Gastrocnemius medialis (tissue), 4 donors: ENCODE data around the gene TMEM150A. TPM values are rescaled to one million over a fixed set of nuclear protein-coding genes. Genes with fewer than 3 reads are reported as not detected.

Source experiments
- ATAC-seq, 2 donors: fragments of 150-250 bp; one replicate each; pipeline ENCODE4 v1.9.1; 2016
- DNase-seq, 2 donors: peaks; one replicate each; pipeline ENCODE4 v3.0.0-alpha.2; 2019
- H3K27ac ChIP-seq, 4 donors: fragments of 200-600 bp; sonication (generic); 1 replicate in 1 of 4; 2 replicates in 3 of 4; pipeline ENCODE4 v1.5.1; 2016 to 2018; ENCODE audit warnings: mild to moderate bottlenecking in 2 of 4, moderate library complexity in 1 of 4
- H3K27me3 ChIP-seq, 3 donors: fragments of 200-600 bp; sonication (generic) in 2 of 3; 1 replicate in 1 of 3; 2 replicates in 2 of 3; pipeline versions ENCODE4 v1.5.1 to v1.6.0; 2016 to 2019; ENCODE audit warnings: mild to moderate bottlenecking in 1 of 3, moderate library complexity in 1 of 3
- H3K36me3 ChIP-seq, 2 donors: fragments of 200-600 bp; sonication (generic) in 1 of 2; one replicate each; pipeline ENCODE4 v1.5.1; 2017 to 2018
- H3K4me1 ChIP-seq, 2 donors: fragments of 200-600 bp; sonication (generic) in 1 of 2; one replicate each; pipeline ENCODE4 v1.5.1; 2016 to 2017; ENCODE audit warnings: mild to moderate bottlenecking in 2 of 2
- H3K4me3 ChIP-seq, 4 donors: fragments of 200-600 bp; sonication (generic) in 3 of 4; 1 replicate in 1 of 4; 2 replicates in 3 of 4; pipeline ENCODE4 v1.5.1; 2016 to 2019; ENCODE audit warnings: mild to moderate bottlenecking in 2 of 4
- H3K9me3 ChIP-seq, 3 donors: fragments of 200-600 bp; sonication (generic) in 2 of 3; 1 replicate in 1 of 3; 2 replicates in 2 of 3; pipeline ENCODE4 v1.5.1; 2016 to 2019
- POLR2A ChIP-seq, 2 donors: fragments of 450-650 bp; IDR thresholded peaks; one replicate each; pipeline ENCODE4 v1.6.1; 2017; ENCODE audit warnings: antibody characterized with exemption in 2 of 2, mild to moderate bottlenecking in 2 of 2, moderate library complexity in 2 of 2
- in situ Hi-C, 4 donors: fragments of 200-750 bp; cut with MboI; loops; one replicate each; pipeline versions ENCODE4 v1.15.0 to v1.8.0; 2017; ENCODE audit warnings: low sequenced_read_pairs in 4 of 4
- intact Hi-C: fragments of 100-400 bp; cut with DNase I; formaldehyde crosslinking; loops from one replicate; pipeline ENCODE4 v1.15.1; 2023; ENCODE audit warnings: low total_unique reads
- total RNA-seq, 4 donors: library from RNA; depleted of rRNA; stranded (reverse); fragments of >200 nt; gene quantifications; one replicate each; pipeline versions ENCODE4 v1.1.0 to v1.2.3, GENCODE V29; 2016
- TF ChIP-seq, protein P1 (sequence below), 5 experiments: fragments of 450-650 bp in 3 of 5; fragments of 200-600 bp in 2 of 5; sonication (generic) in 2 of 5; IDR thresholded peaks in 4 of 5; conservative IDR thresholded peaks in 1 of 5; 1 replicate in 4 of 5; 2 replicates in 1 of 5; pipeline ENCODE4 v1.5.1; 2016 to 2019; ENCODE audit warnings: antibody characterized with exemption in 5 of 5, mild to moderate bottlenecking in 3 of 5, moderate library complexity in 3 of 5

TMEM150A gene
- total RNA-seq, 4 donors from 2014 or later: 44.4 to 102 (median 80.7) TPM

DNA sequence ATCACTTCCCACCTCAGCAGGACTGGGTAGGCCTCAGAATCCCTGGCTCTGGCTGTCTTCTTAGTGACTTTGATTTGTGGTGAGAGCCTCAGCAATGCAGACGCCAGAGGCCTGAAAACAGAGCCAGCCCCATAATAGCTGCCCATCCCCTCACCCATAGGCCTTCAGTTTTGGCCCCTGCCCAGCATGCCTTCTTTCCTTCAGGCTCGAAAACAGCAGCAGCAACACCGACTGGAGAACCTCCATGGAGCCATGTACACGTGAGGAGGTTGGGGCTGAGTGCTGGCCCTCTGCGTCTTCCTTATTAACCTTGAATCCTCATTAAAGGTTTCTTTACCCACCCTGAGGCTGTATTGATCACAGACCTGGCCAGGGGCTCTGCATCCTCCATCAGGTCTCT is 5.3 kb downstream of the TMEM150A start:
- Histone ChIP-seq H3K4me1 (peaks cover 43 to 51% of the 10 kb centered on the region in 2 donors), H3K27me3 (no peaks in the 10 kb centered on the region), H3K36me3 (peaks cover 0 to 48% of the 10 kb centered on the region in 2 donors), H3K9me3 (no peaks in the 10 kb centered on the region), H3K27ac (peak overlapping the region in 3 of 4 donors; percentile 87 to 99 (median 94)), H3K4me3 (no peak overlapping the region)
- DNase-seq (no peak), ATAC-seq (no peak)
- intact Hi-C loops: no loop called here
- TF ChIP-seq, protein P1, sequence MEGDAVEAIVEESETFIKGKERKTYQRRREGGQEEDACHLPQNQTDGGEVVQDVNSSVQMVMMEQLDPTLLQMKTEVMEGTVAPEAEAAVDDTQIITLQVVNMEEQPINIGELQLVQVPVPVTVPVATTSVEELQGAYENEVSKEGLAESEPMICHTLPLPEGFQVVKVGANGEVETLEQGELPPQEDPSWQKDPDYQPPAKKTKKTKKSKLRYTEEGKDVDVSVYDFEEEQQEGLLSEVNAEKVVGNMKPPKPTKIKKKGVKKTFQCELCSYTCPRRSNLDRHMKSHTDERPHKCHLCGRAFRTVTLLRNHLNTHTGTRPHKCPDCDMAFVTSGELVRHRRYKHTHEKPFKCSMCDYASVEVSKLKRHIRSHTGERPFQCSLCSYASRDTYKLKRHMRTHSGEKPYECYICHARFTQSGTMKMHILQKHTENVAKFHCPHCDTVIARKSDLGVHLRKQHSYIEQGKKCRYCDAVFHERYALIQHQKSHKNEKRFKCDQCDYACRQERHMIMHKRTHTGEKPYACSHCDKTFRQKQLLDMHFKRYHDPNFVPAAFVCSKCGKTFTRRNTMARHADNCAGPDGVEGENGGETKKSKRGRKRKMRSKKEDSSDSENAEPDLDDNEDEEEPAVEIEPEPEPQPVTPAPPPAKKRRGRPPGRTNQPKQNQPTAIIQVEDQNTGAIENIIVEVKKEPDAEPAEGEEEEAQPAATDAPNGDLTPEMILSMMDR (IDR thresholded peaks at IDR 0.05 in 4 of 5, conservative IDR thresholded peaks at IDR 0.05 in 1 of 5): no peak
- no peak for TF ChIP-seq POLR2A (IDR thresholded peaks at IDR 0.05)
- in situ Hi-C loops: no loop called here

DNA sequence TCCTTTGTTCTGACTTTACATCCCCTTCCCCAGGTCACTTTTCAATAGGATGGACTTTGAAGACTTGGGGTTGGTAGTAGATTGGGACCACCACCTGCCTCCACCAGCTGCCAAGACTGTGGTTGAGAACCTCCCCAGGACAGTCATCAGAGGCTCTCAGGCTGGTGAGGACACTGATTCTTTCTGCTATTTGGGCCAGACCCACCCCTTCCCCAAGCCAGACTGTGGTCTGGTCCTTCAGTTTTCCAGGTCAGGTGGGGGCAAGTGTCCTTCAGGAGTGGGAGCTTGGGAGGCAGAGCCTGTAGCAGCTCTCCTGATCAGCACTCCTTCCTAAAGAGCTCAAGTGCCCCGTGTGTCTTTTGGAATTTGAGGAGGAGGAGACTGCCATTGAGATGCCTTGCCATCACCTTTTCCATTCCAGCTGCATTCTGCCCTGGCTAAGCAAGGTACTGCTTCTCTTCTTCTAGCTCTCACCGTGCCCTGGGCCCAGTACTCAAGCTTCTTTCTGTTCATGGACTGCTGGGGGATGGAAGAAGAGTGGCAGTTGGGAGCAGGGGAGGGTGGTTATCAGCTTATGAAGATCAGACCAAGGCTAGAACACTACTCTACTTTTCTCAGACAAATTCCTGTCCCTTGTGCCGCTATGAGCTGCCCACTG is 5.9 kb downstream of the TMEM150A start:
- no peaks in the 10 kb centered on the region for H3K9me3 ChIP-seq
- intact Hi-C loops (no loop called here), in situ Hi-C loops (no loop called here)
- peaks cover 0 to 48% of the 10 kb centered on the region in 2 donors for H3K36me3 ChIP-seq
- ATAC-seq (no peak), DNase-seq (no peak)
- no peak for TF ChIP-seq POLR2A (IDR thresholded peaks at IDR 0.05)
- TF ChIP-seq, protein P1 (IDR thresholded peaks at IDR 0.05 in 4 of 5, conservative IDR thresholded peaks at IDR 0.05 in 1 of 5): no peak
- peaks cover 48 to 55% of the 10 kb centered on the region in 2 donors for H3K4me1 ChIP-seq
- peak overlapping the region; percentile 55 to 98 (median 78) for H3K4me3 ChIP-seq
- H3K27ac ChIP-seq: peak overlapping the region; percentile 87 to 99 (median 94)
- H3K27me3 ChIP-seq: no peaks in the 10 kb centered on the region

- Histone ChIP-seq H3K4me1 (peaks cover 48 to 55% of the 10 kb centered on the region in 2 donors), H3K27me3 (no peaks in the 10 kb centered on the region), H3K36me3 (peaks cover 0 to 46% of the 10 kb centered on the region in 2 donors), H3K4me3 (peak overlapping the region; percentile 55 to 98 (median 78)), H3K9me3 (no peaks in the 10 kb centered on the region), H3K27ac (peak overlapping the region; percentile 87 to 99 (median 94))
- DNase-seq: no peak
- intact Hi-C loops: no loop called here
- ATAC-seq: peak in 1 of 2 donors; percentile 13
- no peak for TF ChIP-seq POLR2A (IDR thresholded peaks at IDR 0.05)
- TF ChIP-seq, protein P1 (IDR thresholded peaks at IDR 0.05 in 4 of 5, conservative IDR thresholded peaks at IDR 0.05 in 1 of 5): no peak
- in situ Hi-C loops: no loop called here
Observed at GRCh38 chr2:85596026-85596333, 6.5 kb downstream of the TMEM150A start.

DNA sequence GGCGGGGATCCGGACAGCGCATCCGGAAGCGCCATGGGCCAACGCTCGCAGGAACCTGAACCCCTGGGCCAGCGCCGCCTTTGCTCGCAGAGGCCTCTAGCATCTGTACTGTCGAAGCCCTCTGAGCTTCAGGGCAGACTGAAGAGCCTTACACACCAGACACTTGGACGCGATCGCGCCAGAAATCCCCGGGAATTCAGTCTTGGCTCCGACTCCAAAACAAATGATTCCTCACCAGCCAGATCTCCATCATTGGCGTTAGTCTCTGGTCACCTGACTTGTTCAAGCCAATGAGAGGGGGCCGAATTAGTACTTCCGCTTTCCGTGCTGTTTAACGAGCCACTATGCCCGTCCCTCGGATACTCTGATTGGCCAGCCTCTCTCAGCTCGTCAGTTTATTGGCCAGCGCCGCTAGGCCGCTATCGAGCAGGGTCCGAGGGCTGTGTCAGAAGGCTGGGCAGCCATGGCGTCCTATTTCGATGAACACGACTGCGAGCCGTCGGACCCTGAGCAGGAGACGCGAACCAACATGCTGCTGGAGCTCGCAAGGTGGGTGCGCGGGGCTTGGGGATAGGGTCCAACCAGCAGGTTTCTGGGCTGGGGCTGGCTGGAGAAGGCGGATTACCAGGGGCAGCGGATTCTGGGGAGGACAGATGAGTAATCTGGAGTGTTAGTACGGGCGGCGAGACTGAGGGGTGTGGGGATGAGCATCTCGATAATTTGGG is 7.0 kb downstream of the TMEM150A start, which contains the start of gene RNF181:
Gene RNF181, plus strand, starts transcription at position 445 of the 725 bp plus-strand sequence. Its CDS starts 19 bp downstream, at position 464.
- Histone ChIP-seq H3K27ac (peak within 1 kb of the TSS; percentile 87 to 99 (median 94)), H3K27me3 (no peaks in the 10 kb centered on the region), H3K4me1 (peaks cover 49 to 55% of the 10 kb centered on the region in 2 donors), H3K36me3 (peaks cover 0 to 41% of the 10 kb centered on the region in 2 donors), H3K9me3 (no peaks in the 10 kb centered on the region), H3K4me3 (peak within 1 kb of the TSS; percentile 55 to 98 (median 78))
- in situ Hi-C loops: no loop called here
- peak; percentile 99 for ATAC-seq
- intact Hi-C loops: no loop called here
- peak; percentile 90 to 92 for TF ChIP-seq POLR2A (IDR thresholded peaks at IDR 0.05)
- TF ChIP-seq, protein P1 (IDR thresholded peaks at IDR 0.05 in 4 of 5, conservative IDR thresholded peaks at IDR 0.05 in 1 of 5): no peak
- DNase-seq: peak; percentile 98
